HG03066 (cell line): ENCODE measurements around the gene ADAMTS7.
A peak's percentile ranks its signal among the peaks of the same experiment; 100 is the strongest.
"Not testable (repeated sequence)": the region's sequence is repeated elsewhere in the genome, so short reads cannot be mapped to it uniquely, and the experiment has no call there.

Experiments
- ATAC-seq: cut with Tn5 transposase; IDR thresholded peaks from one replicate; pipeline ENCODE4 v1.9.1; 2021; ENCODE audit warnings: low read depth; ENCODE audit not compliant: unreplicated experiment

Gene ADAMTS7

GRCh38 chr15:78811124-78811824 is at the start of gene ADAMTS7:
Gene ADAMTS7, minus strand, starts transcription at chr15:78811464. Its CDS starts 244 bp downstream, at chr15:78811220.
- peak; percentile 67 for ATAC-seq

- ATAC-seq: peak; percentile 84
Measured at GRCh38 chr15:78859971-78860719, 48.9 kb upstream of the ADAMTS7 start.

- ATAC-seq: no peak
Measured at GRCh38 chr15:78855746-78856145, 44.5 kb upstream of the ADAMTS7 start.

- no peak for ATAC-seq
Measured at GRCh38 chr15:78854833-78855372, 43.6 kb upstream of the ADAMTS7 start.

GRCh38 chr15:78853500-78853899 is 42.2 kb upstream of the ADAMTS7 start:
- ATAC-seq: no peak

- ATAC-seq: no peak
Measured at GRCh38 chr15:78850941-78851755, 39.9 kb upstream of the ADAMTS7 start.

- no peak for ATAC-seq
Measured at GRCh38 chr15:78850352-78850751, 39.1 kb upstream of the ADAMTS7 start.

GRCh38 chr15:78847387-78847906 is 36.2 kb upstream of the ADAMTS7 start:
- not testable (repeated sequence) for ATAC-seq

- not testable (repeated sequence) for ATAC-seq
Measured at GRCh38 chr15:78846906-78847305, 35.6 kb upstream of the ADAMTS7 start.

GRCh38 chr15:78842519-78842918 is 31.3 kb upstream of the ADAMTS7 start:
- ATAC-seq: no peak

GRCh38 chr15:78841891-78842290 is 30.6 kb upstream of the ADAMTS7 start:
- ATAC-seq: no peak

- ATAC-seq: no peak
Measured at GRCh38 chr15:78841376-78841706, 30.1 kb upstream of the ADAMTS7 start.

- no peak for ATAC-seq
Measured at GRCh38 chr15:78840661-78841375, 29.6 kb upstream of the ADAMTS7 start.

GRCh38 chr15:78839151-78839550 is 27.9 kb upstream of the ADAMTS7 start:
- not testable (repeated sequence) for ATAC-seq

GRCh38 chr15:78838489-78838888 is 27.2 kb upstream of the ADAMTS7 start:
- ATAC-seq: no peak

- ATAC-seq: no peak
Measured at GRCh38 chr15:78837543-78837942, 26.3 kb upstream of the ADAMTS7 start.

GRCh38 chr15:78837131-78837530 is 25.9 kb upstream of the ADAMTS7 start:
- no peak for ATAC-seq

- no peak for ATAC-seq
Measured at GRCh38 chr15:78836333-78836732, 25.1 kb upstream of the ADAMTS7 start.

GRCh38 chr15:78831229-78832207 is 20.3 kb upstream of the ADAMTS7 start:
- no peak for ATAC-seq
